Neutrophil (primary cell): ENCODE measurements around the gene CACNG5.
"Not testable (repeated sequence)": the region's sequence is repeated elsewhere in the genome, so short reads cannot be mapped to it uniquely, and the experiment has no call there.

Experiments used
- H3K27ac ChIP-seq: fragments of 200-600 bp; sonication (generic); 2 replicates; pipeline ENCODE4 v1.5.1; 2016; ENCODE audit warnings: mild to moderate bottlenecking, moderate library complexity
- H3K27me3 ChIP-seq: fragments of 200-600 bp; sonication (generic); 2 replicates; pipeline ENCODE4 v1.6.0; 2016; ENCODE audit warnings: mild to moderate bottlenecking
- H3K36me3 ChIP-seq: fragments of 200-600 bp; sonication (generic); 2 replicates; pipeline ENCODE4 v1.5.1; 2017
- H3K4me1 ChIP-seq, 2 experiments: fragments of 200-600 bp in 1 of 2; sonication (generic) in 1 of 2; 1 replicate in 1 of 2; 2 replicates in 1 of 2; pipeline versions ENCODE4 v1.5.1 to v1.6.1; 2013 to 2016; ENCODE audit warnings: low read depth in 1 of 2, low read length in 1 of 2, mild to moderate bottlenecking in 1 of 2, moderate library complexity in 1 of 2; ENCODE audit not compliant: control insufficient read depth in 1 of 2, insufficient read depth in 1 of 2
- H3K4me3 ChIP-seq, 2 experiments: fragments of 200-600 bp in 1 of 2; sonication (generic) in 1 of 2; 1 replicate in 1 of 2; 2 replicates in 1 of 2; pipeline ENCODE4 v1.5.1; 2013 to 2016; ENCODE audit warnings: low read depth in 1 of 2, low read length in 1 of 2, mild to moderate bottlenecking in 1 of 2, moderate library complexity in 1 of 2
- H3K9me3 ChIP-seq: fragments of 200-600 bp; sonication (generic); 2 replicates; pipeline ENCODE4 v1.5.1; 2016
- TF ChIP-seq, protein P1 (sequence below): fragments of 200-600 bp; sonication (generic); IDR thresholded peaks from 2 replicates; pipeline ENCODE4 v1.5.1; 2016; ENCODE audit warnings: antibody characterized with exemption

Gene CACNG5

DNA sequence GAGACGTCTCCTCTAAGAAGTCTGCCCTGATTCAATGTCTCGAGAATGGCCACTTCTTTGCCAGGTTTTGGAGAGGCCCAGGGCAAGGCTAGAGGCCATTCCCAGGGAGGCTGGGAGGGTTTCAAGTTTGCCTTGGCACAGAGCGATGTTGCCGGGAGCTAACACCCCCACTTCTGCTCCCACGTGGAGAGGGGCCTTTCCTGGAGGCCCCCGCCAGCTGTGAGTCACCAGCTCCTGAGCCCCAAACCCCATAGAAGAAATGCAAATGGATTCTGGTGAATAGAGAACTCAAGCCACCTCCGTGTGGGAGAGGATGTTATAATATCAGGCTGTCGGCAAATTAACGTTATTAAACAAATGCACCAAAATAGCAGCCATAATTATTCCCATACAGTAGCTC, 62.2 kb downstream of the CACNG5 start:
- Histone ChIP-seq H3K9me3 (no peaks in the 10 kb centered on the region), H3K36me3 (no peaks in the 10 kb centered on the region), H3K4me3 (no peak overlapping the region), H3K4me1 (no peaks in the 10 kb centered on the region), H3K27ac (no peak overlapping the region), H3K27me3 (no peaks in the 10 kb centered on the region)
- TF ChIP-seq, protein P1, sequence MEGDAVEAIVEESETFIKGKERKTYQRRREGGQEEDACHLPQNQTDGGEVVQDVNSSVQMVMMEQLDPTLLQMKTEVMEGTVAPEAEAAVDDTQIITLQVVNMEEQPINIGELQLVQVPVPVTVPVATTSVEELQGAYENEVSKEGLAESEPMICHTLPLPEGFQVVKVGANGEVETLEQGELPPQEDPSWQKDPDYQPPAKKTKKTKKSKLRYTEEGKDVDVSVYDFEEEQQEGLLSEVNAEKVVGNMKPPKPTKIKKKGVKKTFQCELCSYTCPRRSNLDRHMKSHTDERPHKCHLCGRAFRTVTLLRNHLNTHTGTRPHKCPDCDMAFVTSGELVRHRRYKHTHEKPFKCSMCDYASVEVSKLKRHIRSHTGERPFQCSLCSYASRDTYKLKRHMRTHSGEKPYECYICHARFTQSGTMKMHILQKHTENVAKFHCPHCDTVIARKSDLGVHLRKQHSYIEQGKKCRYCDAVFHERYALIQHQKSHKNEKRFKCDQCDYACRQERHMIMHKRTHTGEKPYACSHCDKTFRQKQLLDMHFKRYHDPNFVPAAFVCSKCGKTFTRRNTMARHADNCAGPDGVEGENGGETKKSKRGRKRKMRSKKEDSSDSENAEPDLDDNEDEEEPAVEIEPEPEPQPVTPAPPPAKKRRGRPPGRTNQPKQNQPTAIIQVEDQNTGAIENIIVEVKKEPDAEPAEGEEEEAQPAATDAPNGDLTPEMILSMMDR, result no peak

- Histone ChIP-seq H3K4me3 (no peak overlapping the region), H3K27me3 (no peaks in the 10 kb centered on the region), H3K4me1 (no peaks in the 10 kb centered on the region), H3K36me3 (no peaks in the 10 kb centered on the region), H3K27ac (no peak overlapping the region), H3K9me3 (no peaks in the 10 kb centered on the region)
- TF ChIP-seq, protein P1, result no peak
These were observed 63.6 kb downstream of the CACNG5 start for GRCh38 chr17:66898536-66898935.

DNA sequence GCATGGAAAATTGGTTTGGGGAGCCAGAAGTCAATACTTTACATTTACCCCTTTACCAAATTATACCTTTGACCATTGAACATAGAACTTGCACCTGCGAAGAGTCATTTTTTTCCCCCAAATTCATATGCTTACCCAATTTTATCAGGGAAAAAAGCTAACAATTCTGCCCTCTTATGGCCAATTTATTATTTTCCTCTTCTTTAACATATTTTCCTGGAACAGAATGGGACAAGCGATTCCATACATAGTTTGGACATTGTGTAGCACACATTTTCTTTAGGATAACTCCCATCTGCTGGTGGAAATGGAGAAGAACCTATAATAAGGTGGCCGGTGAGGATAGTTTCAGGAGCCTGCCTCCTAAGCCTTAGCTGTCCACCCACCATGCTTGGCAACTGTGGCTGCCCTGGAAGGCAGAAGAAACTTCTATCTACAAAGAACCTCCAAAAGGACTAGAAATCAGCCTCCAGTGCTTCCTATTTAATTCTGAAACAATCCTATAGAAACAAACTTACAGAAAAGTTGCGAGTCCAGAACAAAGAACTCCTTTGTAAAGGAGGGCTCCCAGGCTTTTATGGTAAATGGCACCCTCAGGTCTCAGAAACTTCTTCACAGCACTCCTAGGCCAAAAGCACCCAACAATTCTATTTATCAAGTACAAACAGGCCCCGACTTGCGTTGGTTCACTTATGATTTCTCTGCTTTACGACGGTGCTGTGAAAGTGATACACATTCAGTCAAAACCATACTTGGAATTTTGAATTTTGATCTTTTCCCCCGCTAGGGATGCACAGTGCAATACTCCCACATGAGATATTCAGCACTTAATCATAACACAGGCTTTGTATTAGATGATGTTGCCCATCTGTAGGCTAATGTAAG, 65.5 kb downstream of the CACNG5 start:
- TF ChIP-seq, protein P1, result no peak
- H3K4me1 ChIP-seq, result no peaks in the 10 kb centered on the region
- no peaks in the 10 kb centered on the region for H3K27me3 ChIP-seq
- H3K27ac ChIP-seq, result no peak overlapping the region
- H3K9me3 ChIP-seq, result no peaks in the 10 kb centered on the region
- no peak overlapping the region for H3K4me3 ChIP-seq
- no peaks in the 10 kb centered on the region for H3K36me3 ChIP-seq

GRCh38 chr17:66903296-66903695, 68.4 kb downstream of the CACNG5 start:
- H3K4me3 ChIP-seq, H3K9me3 ChIP-seq, H3K36me3 ChIP-seq, H3K27ac ChIP-seq, H3K27me3 ChIP-seq, H3K4me1 ChIP-seq: not testable (repeated sequence)

- no peaks in the 10 kb centered on the region for H3K4me1 ChIP-seq
- no peaks in the 10 kb centered on the region for H3K27me3 ChIP-seq
- no peaks in the 10 kb centered on the region for H3K36me3 ChIP-seq
- no peaks in the 10 kb centered on the region for H3K9me3 ChIP-seq
- H3K27ac ChIP-seq, result no peak overlapping the region
- TF ChIP-seq, protein P1, result no peak
- H3K4me3 ChIP-seq, result no peak overlapping the region
These were observed 68.9 kb downstream of the CACNG5 start for GRCh38 chr17:66903781-66904180.

GRCh38 chr17:66904760-66905624, 70.1 kb downstream of the CACNG5 start:
- Histone ChIP-seq H3K9me3 (no peaks in the 10 kb centered on the region), H3K36me3 (no peaks in the 10 kb centered on the region), H3K27me3 (no peaks in the 10 kb centered on the region), H3K4me1 (no peaks in the 10 kb centered on the region), H3K4me3 (no peak overlapping the region), H3K27ac (no peak overlapping the region)
- TF ChIP-seq, protein P1, result no peak
